Measurements from ENCODE around the gene NUTM2D.
"Not testable (repeated sequence)": the region's sequence is repeated elsewhere in the genome, so short reads cannot be mapped to it uniquely, and the experiment has no call there.

DNA sequence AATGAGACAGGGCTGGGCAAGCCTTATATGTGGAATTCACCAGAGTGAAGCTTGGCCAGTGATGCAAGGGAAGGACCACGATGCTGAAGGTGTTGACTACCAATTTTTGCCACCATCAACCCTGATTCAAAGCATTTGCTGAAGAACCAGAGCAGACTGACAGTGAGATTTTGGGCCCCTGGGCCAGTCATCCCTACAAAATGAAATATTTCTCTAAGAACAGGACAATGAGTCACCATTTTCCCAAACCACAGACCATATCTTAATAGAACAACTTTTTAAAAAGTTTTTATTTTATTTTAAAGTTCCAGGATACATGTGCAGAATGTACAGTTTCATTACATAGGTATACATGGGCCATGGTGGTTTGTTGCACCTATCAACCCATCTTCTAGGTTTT, 16.5 kb downstream of the NUTM2D start:
- TF ChIP-seq, protein P1, sequence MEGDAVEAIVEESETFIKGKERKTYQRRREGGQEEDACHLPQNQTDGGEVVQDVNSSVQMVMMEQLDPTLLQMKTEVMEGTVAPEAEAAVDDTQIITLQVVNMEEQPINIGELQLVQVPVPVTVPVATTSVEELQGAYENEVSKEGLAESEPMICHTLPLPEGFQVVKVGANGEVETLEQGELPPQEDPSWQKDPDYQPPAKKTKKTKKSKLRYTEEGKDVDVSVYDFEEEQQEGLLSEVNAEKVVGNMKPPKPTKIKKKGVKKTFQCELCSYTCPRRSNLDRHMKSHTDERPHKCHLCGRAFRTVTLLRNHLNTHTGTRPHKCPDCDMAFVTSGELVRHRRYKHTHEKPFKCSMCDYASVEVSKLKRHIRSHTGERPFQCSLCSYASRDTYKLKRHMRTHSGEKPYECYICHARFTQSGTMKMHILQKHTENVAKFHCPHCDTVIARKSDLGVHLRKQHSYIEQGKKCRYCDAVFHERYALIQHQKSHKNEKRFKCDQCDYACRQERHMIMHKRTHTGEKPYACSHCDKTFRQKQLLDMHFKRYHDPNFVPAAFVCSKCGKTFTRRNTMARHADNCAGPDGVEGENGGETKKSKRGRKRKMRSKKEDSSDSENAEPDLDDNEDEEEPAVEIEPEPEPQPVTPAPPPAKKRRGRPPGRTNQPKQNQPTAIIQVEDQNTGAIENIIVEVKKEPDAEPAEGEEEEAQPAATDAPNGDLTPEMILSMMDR (IDR thresholded peaks at IDR 0.05) = not testable (repeated sequence)
- TF ChIP-seq ZFX (IDR thresholded peaks at IDR 0.05; ENCODE audit: borderline replicate concordance) = not testable (repeated sequence)

All from 22Rv1 (cell line).